GM19193 (cell line): ENCODE data around the gene C11orf52.
A peak's percentile ranks its signal among the peaks of the same experiment; 100 is the strongest.

ENCODE experiments used
- POLR2A ChIP-seq: IDR thresholded peaks from 4 replicates; pipeline ENCODE4 v1.6.1; 2011; ENCODE audit not compliant: insufficient read depth, insufficient read length; ENCODE audit errors: extremely low read depth

Gene C11orf52

GRCh38 chr11:111918390-111919256, at the start of gene C11orf52:
C11orf52 (plus strand) TSS chr11:111918913; CDS start chr11:111918973, 60 bp downstream.
- no peak for TF ChIP-seq POLR2A

GRCh38 chr11:111870113-111870512, 48.6 kb upstream of the C11orf52 start:
- TF ChIP-seq POLR2A, result no peak

- TF ChIP-seq POLR2A, result no peak
Measured at GRCh38 chr11:111870522-111870885, 48.2 kb upstream of the C11orf52 start.

- TF ChIP-seq POLR2A, result peak; percentile 63
Measured at GRCh38 chr11:111870886-111871692, 47.6 kb upstream of the C11orf52 start, which contains the start of gene ALG9. ALG9 (minus strand) TSS chr11:111871581; CDS start chr11:111871482, 99 bp downstream.

- TF ChIP-seq POLR2A, result no peak
Measured at GRCh38 chr11:111871693-111872161, 47.0 kb upstream of the C11orf52 start.

- TF ChIP-seq POLR2A, result no peak
Measured at GRCh38 chr11:111878385-111878848, 40.3 kb upstream of the C11orf52 start.

GRCh38 chr11:111878849-111879636, 39.7 kb upstream of the C11orf52 start, which contains the start of the genes CFAP68 and FDXACB1:
CFAP68 (plus strand) TSS chr11:111879541; CDS start chr11:111879561, 20 bp downstream.
FDXACB1 (minus strand) TSS chr11:111879165; CDS start chr11:111879132, 33 bp downstream.
- peak; percentile 75 for TF ChIP-seq POLR2A

- no peak for TF ChIP-seq POLR2A
Measured at GRCh38 chr11:111879637-111879960, 39.1 kb upstream of the C11orf52 start.

GRCh38 chr11:111882202-111882601, 36.5 kb upstream of the C11orf52 start:
- TF ChIP-seq POLR2A, result no peak

GRCh38 chr11:111886032-111886431, 32.7 kb upstream of the C11orf52 start:
- TF ChIP-seq POLR2A, result no peak

- no peak for TF ChIP-seq POLR2A
Measured at GRCh38 chr11:111886844-111887243, 31.9 kb upstream of the C11orf52 start.

- no peak for TF ChIP-seq POLR2A
Measured at GRCh38 chr11:111905411-111905810, 13.3 kb upstream of the C11orf52 start.

- TF ChIP-seq POLR2A, result no peak
Measured at GRCh38 chr11:111906680-111907079, 12.0 kb upstream of the C11orf52 start.

GRCh38 chr11:111908639-111909305, 9.9 kb upstream of the C11orf52 start:
- TF ChIP-seq POLR2A, result no peak
